Suppressor macrophage treated with lipopolysaccharide for 4 hours (primary cell): ENCODE results near the gene PYDC2.
"Not testable (repeated sequence)": the region's sequence is repeated elsewhere in the genome, so short reads cannot be mapped to it uniquely, and the experiment has no call there.

Experiments used
- DNase-seq: peaks from one replicate; pipeline ENCODE4 v3.0.0-alpha.2; 2020

Gene PYDC2

GRCh38 chr3:191470545-191470944, 9.6 kb downstream of the PYDC2 start:
- no peak for DNase-seq

- DNase-seq = no peak
Measured at GRCh38 chr3:191473661-191474198, 12.8 kb downstream of the PYDC2 start.

GRCh38 chr3:191476066-191476772, 15.3 kb downstream of the PYDC2 start:
- no peak for DNase-seq

- DNase-seq = not testable (repeated sequence)
Measured at GRCh38 chr3:191483994-191484393, 23.0 kb downstream of the PYDC2 start.

GRCh38 chr3:191484461-191484860, 23.5 kb downstream of the PYDC2 start:
- DNase-seq = no peak

GRCh38 chr3:191492601-191493000, 31.6 kb downstream of the PYDC2 start:
- no peak for DNase-seq

- no peak for DNase-seq
Measured at GRCh38 chr3:191493336-191493735, 32.4 kb downstream of the PYDC2 start.

GRCh38 chr3:191499307-191500080, 38.5 kb downstream of the PYDC2 start:
- DNase-seq = no peak

- DNase-seq = no peak
Measured at GRCh38 chr3:191500892-191501291, 39.9 kb downstream of the PYDC2 start.

- DNase-seq = no peak
Measured at GRCh38 chr3:191502583-191502982, 41.6 kb downstream of the PYDC2 start.

GRCh38 chr3:191509078-191509477, 48.1 kb downstream of the PYDC2 start:
- no peak for DNase-seq
